Inflammatory macrophage treated with lipopolysaccharide for 1 hour (primary cell): ENCODE data around the gene STK39.

ENCODE experiments used
- DNase-seq, 2 donors: peaks; one replicate each; pipeline ENCODE4 v3.0.0-alpha.2; 2020 to 2022

The STK39 gene

GRCh38 chr2:168207851-168208250 lies 39.5 kb downstream of the STK39 start:
- DNase-seq = no peak

GRCh38 chr2:168203762-168204693 lies 43.4 kb downstream of the STK39 start:
- DNase-seq = no peak

GRCh38 chr2:168201584-168202116 lies 45.7 kb downstream of the STK39 start:
- DNase-seq = no peak

- DNase-seq = no peak
Observed at GRCh38 chr2:168200930-168201583, 46.3 kb downstream of the STK39 start.

- peak; percentile 61 to 77 for DNase-seq
Observed at GRCh38 chr2:168198476-168199207, 48.8 kb downstream of the STK39 start.

- no peak for DNase-seq
Observed at GRCh38 chr2:168196764-168197180, 50.6 kb downstream of the STK39 start.

- no peak for DNase-seq
Observed at GRCh38 chr2:168194784-168195522, 52.4 kb downstream of the STK39 start.

GRCh38 chr2:168192839-168193616 lies 54.4 kb downstream of the STK39 start:
- DNase-seq = no peak

- no peak for DNase-seq
Observed at GRCh38 chr2:168191955-168192785, 55.2 kb downstream of the STK39 start.

- DNase-seq = no peak
Observed at GRCh38 chr2:168190590-168191336, 56.6 kb downstream of the STK39 start.

- DNase-seq = no peak
Observed at GRCh38 chr2:168189835-168190569, 57.4 kb downstream of the STK39 start.

- DNase-seq = no peak
Observed at GRCh38 chr2:168188002-168188401, 59.4 kb downstream of the STK39 start.

- no peak for DNase-seq
Observed at GRCh38 chr2:168186452-168186851, 60.9 kb downstream of the STK39 start.

GRCh38 chr2:168185583-168186274 lies 61.7 kb downstream of the STK39 start:
- DNase-seq = peak; percentile 62 to 72

- peak; percentile 35 to 48 for DNase-seq
Observed at GRCh38 chr2:168184681-168185513, 62.5 kb downstream of the STK39 start.

GRCh38 chr2:168183308-168183997 lies 63.9 kb downstream of the STK39 start:
- no peak for DNase-seq
